ENCODE data around the gene TMEM141.
"Not testable (repeated sequence)": the region's sequence is repeated elsewhere in the genome, so short reads cannot be mapped to it uniquely, and the experiment has no call there.

Gene TMEM141

DNA sequence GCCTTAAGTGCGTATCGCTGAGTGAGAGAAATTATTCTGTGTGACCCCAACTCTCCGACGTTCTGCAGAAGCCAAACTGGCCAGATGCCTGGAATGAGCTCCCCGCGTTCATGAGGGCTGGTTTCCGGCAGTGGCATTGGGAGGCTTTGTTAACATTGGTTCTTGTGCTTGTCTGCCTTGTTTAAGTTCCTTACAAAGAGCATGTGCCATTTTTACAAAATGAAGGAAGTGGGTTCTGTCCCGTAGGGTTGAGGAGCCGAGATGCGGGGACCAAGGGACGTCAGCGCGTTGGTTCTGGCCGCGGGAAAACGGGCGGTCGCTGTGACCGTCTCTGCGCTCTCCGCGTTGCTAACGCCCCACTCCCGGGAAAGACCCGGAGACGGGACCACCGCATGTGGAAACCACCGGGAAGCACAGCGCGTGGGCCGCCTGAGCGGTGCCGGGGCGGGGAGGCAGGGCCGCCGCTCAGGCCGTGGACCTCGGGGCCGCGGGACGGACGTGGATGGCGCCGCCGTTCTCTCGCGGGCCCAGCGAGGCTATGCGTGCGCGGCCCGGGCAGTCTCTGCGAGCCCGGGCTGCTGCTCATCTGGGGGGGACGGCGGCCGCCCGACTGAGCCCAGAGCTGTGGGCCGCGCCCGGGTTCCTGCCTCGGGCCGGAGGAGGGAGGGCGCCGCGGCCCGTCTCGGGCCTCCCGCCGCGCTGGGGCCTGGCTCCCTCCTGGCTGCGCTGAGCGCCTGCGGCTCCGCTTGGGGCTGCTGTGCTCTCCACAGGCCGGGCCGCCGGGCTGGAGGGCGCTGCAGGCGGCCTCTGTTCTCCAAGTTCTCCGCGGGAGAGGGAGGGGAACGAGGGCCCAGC lies 30.1 kb downstream of the TMEM141 start:
- DNase-seq, result no peak

DNA sequence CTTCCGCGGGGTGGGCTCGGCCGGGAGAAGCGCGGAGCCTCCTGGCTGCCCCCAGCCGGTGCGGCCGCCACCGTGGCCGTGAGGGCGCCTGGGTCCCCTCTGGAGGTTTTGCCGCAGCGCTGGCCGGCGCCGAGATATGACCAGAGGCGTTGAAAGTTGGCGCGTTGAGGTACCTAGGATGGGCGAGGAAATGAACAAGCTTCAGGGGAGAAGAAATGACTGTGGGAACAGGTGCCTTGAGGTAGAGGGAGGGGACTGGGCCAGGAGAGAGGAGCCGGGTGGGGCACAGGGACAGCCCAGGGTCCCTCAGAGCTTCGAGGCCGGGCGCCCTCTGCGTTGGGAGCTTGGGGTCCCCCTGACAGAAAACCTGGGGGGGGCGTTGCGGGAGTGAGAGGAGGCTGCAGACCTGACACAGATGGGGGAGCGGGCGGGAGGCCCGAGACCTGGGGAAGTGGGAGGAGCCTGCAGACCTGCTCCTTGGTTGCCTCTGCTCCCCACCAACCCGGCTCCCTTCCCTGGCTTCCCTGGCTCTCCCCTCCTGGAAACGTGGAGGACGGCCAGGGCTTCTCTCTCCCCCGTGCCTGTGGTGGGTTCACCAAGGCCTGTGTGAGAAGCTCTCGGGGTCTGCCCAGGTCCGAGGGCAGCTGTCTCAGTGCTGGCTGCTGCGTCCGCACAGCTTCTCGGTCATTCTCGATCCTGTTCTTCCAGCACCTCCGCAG lies 30.8 kb downstream of the TMEM141 start:
- DNase-seq, result no peak

DNA sequence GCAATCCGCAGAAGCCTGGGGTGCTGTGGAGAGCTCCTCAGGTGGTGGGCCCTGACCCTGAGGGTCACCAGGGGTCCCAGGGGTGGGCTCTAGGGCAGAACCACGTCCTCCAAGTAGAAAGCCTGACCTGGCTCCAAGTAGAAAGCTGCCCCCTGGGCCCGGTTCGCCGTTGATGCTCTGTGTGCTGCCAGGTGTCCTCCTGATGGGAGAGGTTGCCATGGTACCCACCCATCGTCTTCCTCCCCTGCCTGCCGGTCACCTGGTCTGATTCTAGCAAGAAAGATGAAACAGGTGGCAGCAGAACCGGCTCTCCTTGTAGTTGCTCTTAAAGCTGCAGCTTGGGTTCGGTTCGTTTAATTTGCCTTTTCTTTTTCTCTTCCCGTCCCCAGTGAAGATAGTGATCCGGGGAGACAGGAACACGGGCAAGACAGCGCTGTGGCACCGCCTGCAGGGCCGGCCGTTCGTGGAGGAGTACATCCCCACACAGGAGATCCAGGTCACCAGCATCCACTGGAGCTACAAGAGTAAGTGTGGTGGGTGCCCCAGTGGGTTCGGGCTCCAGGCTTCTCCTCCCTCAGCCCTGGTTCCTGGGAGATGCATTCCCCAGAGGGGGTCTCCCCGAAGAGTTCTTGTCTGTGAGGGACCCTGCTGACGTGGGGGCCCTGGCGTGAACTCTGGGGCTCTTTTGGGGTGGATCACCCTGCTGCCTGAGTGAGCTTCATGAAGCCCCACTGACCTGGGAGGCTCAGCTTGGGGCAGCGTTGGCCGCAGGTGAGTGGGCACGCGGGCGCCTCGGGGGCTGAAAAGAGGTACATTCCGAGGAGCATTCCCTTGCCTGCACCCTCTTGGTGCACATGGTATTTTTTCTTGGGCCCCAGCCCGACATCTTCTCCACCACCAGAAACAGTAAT lies 32.2 kb downstream of the TMEM141 start:
- no peak for DNase-seq

DNA sequence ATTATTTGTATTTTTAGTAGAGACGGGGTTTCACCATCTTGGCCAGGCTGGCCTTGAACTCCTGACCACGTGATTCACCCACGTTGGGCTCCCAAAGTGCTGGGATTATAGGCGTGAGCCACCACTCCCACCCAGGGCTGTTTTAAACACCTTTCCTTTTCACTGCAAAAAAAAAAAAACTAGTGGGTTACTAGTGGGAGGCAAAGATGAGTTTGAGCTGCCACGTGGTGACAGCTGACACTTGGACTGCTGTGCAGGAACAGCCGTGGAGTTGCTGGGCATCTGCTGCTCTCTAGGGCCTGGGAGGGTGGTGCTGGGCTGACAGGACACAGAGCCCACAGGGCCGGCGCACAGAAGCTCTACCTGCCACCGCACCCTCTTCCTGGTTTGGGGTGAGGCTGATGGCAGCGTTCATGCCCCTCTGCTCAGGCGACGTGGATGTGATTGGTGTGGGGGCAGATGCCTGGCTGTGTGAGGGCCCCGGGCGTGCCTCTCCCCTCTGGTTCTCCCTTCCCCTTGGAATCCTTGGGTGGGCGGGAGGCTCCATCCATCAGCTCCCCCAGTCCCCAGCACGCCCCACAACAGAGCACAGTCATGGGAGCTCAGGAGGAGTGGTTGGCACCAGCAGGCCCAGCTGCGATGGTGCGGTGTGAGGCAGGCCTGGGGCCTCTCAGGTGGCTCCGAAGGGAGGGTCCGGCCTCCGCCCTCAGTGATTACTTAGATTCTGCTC lies 33.5 kb downstream of the TMEM141 start:
- DNase-seq, result no peak

DNA sequence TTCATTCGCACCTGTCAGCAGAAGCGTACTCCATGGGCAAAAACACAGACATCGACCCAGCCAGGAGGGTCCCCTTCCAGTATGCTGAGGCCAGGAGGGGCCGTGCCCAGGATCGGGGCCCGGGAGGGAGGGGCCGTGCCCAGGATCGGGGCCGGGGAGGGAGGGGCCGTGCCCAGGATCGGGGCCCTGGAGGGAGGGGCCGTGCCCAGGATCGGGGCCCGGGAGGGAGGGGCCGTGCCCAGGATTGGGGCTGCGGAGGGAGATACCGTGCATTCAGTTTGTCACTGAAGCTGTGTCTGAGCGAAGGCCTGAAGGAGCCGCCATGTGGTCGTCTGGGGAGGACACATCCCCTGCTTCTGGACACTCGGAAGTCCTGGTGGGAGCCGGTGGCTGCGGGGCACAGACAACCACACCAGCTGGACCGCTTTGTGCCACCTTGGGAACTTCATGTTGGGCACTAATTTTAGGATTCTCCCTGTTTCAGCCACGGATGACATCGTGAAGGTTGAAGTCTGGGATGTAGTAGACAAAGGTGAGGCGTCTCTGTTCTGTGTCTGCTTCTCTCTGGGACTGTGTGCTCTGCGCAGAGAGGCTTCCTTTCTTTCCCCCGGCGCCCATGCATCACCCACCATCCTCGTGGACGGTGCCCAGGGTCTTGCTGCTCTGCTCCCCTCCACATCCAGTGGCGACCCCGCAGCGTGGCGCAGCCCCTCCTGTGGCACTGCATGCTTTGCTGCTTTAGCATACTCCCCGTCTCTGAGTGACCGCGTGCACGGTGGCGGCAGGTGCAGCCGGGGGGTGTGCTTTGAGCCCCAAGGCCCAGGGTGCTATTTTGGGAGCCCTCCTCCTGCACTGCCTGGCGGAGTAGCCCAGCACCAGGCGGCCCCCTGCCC lies 34.4 kb downstream of the TMEM141 start:
- DNase-seq, result no peak

DNA sequence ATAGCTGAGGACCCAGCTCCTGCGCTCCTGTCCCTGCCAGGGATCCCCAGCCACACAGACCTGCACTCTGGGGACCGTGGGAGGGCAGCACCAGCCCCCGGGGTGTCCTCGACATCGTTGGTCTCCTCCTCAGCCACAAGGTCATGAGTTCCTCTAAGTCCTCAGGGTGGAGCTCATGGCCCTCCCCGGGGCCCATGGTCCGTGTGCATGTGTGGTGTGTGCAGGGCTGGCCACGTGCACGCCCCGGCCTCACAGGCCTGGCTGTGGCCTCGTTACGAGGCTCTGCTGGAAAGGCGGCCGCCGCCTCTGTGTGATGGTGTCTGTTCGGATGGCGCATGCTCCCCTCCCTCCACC lies 35.0 kb downstream of the TMEM141 start:
- no peak for DNase-seq

DNA sequence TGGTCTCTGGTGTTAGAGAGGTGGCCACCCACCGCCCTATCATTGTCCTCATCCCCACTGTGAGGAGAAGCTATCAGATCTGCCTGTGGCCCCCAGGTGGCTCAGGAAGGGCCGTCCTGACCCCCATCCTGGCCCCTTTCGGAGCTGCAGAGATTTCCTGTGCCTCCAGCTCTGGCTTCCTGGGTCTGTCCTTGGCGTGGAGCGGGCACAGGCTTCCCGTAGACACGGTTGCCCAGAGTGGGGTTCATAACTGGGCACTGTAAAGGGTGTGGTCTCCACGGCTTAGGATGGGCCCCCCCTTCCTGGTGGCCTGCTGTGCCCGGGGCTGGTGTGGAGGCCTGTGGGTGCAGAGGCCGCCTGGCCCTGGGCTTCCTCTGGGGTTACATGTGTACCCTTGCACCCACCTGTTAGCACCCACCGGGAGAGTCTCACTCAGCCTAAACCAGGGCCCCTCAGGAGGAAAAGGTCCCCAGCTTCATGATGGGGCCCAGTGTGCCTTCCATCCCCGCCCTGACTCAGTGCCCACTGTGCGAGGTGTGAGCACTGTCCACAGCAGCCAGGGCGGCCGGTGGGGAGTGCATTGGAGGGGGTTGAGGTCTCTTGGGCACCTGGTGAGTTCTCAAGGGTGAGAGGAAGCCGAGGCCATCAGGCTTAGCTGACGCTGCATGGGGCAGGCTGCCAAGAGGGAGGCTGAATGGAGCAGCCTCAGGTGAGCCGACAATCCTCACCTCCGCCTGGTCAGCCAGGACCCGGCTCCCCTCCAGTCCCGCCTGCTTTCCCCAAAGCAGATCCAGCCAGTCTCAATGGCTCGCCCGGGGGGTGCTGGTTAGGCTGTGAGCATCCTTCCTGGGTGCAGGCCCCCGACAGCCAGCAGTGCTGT lies 35.8 kb downstream of the TMEM141 start:
- no peak for DNase-seq

DNA sequence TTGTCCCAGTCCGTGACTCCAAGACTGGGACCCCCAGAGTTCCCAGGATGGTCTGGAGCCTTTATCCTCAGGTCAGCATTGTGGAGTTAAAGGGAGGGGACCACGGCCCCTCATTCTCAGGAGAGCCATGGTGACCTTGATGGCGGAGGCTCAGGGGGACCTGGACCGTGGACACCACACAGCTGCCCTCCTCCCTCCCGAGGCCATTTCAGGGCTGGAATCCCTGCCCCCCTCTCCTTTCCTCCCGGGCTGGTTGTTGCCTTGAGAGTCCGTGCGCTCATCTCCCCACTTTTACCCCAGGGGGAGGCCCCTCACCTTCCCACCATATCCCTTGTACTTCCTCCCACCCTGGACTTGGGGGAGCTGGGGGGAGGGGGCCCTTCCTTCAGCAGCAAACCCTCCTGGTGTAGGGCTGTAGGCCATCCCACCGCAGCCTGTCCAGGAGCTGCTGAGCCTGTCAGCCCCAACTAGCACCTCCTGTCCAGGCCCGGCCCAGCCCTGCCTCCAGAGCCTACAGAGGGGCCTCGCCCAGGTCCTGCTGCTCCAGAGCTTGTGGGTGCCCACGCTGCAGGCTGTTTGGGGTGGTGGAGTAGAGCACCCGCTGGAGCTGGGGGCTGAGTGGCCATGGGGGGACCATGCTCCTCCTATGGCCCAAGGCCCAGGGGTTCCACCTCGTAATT lies 36.8 kb downstream of the TMEM141 start:
- no peak for DNase-seq

DNA sequence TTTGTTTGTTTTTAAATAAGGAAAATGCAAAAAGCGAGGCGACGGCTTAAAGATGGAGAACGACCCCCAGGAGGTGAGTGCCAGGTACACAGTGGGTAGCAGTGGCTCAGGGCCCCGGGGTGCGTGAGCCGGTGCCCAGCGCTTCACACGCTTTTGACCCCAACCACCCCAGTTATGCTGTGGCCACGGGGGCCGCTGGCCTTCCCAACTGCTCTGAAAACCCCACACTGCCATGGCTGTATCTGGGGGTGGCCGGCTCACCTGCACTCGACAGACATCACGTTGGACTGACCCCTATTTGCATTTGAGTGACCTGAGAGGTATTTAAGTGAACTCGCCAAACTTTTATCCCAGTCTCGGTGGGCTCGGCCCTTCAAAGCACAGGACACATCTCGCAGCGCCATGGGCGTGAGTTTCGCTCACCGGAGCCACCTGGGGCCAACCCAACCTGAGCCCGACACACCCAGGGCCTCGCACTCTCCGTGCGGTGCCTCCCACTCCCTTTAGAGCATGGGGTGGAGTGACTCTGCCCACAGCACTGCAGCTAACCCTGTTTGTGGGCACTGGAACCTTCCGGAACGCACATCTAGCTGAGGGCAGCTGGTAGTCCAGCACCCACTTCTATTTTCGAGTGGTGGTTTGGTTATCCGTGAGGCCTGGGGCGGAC lies 37.5 kb downstream of the TMEM141 start:
- DNase-seq, result no peak

DNA sequence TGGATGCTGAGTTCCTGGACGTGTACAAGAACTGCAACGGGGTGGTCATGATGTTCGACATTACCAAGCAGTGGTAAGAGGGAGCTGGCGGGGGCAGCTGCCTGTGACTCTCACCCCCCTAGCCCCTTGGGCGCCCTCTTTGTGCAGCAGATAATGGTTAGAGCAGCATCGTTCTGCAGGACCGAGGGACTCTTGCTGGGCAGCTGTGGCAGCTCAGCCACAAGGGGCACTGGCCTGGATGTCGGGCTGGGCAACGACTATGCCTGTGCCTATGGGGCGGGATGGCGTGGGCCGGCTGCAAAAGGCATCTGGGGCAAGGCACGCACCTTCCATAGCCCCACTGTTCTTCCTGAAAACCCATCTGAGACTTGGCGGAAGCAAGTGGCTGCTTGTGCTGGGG lies 38.3 kb downstream of the TMEM141 start:
- DNase-seq, result no peak

DNA sequence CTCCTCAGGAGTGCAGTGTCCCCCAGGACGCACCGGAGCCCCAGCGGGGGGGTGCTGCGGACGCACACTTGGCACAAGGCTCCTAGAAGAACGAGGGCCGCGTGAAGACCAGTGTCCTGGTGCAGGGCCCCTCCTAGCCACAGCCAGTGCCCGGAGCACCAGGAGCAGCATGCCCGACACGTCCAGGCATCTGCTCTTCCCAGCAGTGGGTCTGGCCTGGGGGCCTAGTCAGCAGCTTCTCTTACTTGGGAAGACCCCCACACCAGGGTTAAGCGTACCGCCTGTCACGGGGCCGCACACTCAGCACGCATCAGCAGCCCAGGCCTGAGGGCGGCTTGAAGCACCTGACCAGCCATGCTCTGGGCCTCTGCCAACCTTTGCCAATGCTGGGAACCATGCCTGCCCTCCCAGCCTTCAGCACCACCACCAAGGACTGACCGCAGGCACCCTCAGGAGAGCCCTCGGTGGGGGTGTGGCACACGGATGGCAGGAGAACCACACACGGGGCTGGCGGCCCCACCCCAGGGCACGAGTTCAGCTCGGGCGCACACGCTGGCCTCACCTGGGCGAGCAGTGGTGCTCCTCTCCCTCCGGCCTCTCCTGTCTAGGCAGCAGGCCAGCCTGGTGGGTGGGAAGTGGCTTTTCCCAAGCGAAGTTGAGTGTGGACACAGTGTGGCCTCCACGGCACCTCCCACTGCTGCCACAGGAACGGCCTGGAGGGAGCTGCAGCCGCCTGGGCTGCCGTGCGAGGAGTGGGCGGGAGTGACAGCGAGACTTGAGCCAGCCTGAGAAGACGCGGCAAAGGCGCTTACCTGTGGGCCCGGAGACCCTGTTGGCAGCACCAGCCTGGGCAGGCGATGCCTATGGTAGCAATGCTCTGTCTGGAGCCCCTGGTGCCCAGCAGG lies 39.1 kb downstream of the TMEM141 start:
- no peak for DNase-seq

DNA sequence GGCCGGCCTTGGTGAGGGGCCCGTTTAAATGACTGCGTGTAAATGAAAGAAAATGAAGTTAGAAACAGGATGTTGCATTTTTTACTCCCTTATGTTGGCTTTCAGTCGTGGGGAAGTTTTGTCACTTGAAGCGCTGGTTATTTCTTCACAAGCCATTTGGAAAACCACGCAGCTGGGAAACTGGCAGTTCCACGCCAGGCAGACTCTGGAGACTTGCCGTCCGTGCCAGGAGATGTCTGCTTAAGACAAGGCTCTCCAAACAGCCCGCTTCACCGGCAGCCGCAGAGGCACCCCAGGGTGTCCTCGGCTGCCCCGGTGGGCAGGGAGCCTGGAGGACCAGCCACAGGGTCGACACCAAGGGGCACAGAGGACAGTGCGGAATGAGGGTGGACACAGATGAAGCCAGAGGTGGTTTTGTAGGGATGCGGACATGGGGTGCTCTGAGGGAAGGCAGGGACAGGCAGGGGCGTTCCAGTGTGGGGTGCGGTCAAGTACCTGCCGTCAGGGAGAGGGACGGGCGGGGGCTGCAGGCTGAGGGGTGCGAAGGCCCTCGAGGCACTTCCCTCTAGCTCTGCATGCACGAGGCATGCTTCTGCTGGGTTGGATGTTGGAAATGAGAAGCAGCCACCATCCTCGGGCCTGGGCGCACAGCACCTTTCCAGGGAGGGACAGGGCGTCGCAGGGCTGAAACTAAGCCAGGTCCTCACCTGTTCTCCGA lies 40.0 kb downstream of the TMEM141 start:
- DNase-seq, result no peak

DNA sequence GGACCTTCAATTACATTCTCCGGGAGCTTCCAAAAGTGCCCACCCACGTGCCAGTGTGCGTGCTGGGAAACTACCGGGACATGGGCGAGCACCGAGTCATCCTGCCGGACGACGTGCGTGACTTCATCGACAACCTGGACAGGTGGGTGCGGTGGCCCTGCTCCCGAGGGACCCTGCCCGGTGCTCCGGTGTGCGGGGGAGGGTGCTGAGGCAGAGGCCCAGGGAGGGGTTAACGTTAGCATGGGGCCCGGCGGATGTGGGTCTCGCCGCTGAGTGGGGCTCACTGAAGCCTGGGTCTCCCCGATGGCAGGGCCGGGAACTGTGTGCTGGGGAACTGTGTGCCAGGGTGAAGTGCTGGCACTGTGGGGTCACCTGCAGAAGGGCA lies 40.6 kb downstream of the TMEM141 start:
- no peak for DNase-seq

DNA sequence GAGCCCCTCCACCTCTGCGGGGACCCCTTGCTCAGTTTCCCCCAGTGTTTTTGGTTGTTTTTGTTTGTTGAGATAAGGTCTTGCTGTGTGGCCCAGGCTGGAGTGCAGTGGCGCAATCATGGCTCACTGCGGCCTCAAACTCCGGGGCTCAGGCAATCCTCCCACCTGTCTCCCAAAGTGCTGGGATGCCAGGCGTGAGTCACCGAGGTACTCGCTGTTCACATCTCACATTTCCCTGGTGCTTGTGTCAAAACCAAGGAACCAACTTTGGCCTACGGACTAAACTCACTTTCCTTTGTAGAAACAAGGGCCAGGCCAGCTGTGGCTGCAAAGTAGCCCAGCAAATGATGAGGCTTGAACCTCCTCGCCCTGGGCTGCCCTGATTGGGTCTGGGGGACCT lies 41.4 kb downstream of the TMEM141 start:
- DNase-seq, result no peak

DNA sequence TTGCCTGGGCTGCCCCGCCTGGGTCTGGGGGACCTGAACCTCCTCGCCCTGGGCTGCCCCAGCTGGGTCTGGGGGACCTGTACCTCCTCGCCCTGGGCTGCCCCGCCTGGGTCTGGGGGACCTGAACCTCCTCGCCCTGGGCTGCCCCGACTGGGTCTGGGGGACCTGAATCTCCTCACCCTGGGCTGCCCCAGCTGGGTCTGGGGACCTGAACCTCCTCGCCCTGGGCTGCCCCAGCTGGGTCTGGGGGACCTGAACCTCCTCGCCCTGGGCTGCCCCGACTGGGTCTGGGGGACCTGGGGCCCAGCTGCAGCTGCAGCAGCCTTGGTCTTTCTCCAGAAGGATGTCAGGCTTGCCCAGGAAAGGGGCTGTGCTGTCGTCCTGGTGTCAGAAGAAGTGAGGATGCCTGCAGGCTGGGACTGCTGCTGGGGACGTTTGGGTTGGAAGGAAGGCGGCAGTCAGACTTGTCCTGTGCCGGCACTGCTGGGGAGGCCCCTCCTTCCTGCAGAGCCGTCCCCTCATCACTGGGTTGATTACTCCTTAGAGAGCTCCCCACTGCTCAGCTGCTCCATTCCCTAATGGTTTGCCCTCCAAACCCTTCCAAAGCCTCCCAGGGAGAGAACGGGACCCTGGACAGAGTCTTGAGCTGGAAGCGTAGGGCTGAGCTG lies 42.4 kb downstream of the TMEM141 start:
- DNase-seq, result not testable (repeated sequence)

DNA sequence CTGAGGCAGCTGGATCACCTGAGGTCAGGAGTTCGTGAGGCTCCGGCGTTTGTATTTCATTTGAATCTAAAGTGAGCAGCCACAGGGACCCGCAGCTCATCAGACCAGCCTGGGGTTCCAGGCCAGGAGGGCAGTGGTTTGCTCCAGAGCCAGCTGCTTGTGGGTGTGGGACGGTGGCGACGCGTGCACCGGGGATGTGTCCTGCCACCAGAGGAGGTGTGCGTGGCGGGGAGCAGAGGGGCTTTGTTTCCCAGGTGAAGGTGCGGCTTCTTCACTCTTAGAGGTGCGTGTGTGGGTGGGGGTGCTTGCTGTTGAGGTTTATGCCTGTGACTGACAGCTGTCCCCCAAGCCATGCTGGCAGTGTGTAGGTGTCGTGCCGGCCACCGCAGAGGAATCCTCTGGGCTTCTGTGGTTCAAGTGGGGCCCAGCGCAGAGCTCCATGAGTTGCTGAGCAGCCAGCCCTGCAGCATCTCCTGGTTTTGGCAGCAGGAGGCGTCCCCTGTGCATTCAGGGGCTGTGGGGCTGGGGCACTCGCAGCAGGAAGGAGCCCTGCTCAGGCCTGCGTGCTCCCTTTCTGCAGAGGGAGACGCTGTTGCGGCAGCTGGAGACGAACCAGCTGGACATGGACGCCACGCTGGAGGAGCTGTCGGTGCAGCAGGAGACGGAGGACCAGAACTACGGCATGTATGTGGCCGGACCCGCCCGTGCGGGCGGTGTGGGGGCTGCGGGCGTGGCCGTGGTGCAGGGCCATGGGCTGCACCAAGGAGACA lies 44.2 kb downstream of the TMEM141 start:
- DNase-seq, result no peak
